Uterus (tissue), 2 donors: ENCODE data around the gene GET3.

ENCODE experiments used
- POLR2A ChIP-seq, 2 donors: fragments of 450-650 bp; IDR thresholded peaks; one replicate each; pipeline ENCODE4 v1.6.1; 2016; ENCODE audit warnings: antibody characterized with exemption in 2 of 2, mild to moderate bottlenecking in 1 of 2, moderate library complexity in 1 of 2
- TF ChIP-seq, protein P1 (sequence below), 4 experiments: fragments of 200-600 bp in 2 of 4; fragments of 450-650 bp in 2 of 4; sonication (generic) in 2 of 4; IDR thresholded peaks; one replicate each; pipeline ENCODE4 v1.5.1; 2016 to 2019; ENCODE audit warnings: antibody characterized with exemption in 4 of 4, mild to moderate bottlenecking in 2 of 4, moderate library complexity in 1 of 4

DNA sequence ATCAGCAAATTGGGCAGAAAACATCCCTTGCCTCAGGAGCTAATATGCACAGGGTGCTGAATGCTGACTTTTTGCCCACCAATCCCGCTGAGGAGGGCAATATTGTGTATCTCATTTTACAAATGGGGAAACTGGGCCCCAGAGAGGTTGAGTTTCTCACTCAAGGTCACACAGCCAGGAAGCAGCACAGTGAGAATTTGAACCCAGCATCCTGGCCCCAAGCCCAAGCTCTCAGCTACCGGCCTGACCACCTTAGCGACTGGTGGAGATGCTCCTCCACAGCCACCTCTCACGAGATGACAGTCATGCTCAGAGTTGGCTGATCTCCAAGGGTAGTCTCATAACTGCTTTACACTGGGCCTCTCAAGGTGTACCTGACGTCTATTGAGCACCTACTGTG, 44.3 kb upstream of the GET3 start:
- no peak for TF ChIP-seq POLR2A (IDR thresholded peaks at IDR 0.05)
- TF ChIP-seq, protein P1, sequence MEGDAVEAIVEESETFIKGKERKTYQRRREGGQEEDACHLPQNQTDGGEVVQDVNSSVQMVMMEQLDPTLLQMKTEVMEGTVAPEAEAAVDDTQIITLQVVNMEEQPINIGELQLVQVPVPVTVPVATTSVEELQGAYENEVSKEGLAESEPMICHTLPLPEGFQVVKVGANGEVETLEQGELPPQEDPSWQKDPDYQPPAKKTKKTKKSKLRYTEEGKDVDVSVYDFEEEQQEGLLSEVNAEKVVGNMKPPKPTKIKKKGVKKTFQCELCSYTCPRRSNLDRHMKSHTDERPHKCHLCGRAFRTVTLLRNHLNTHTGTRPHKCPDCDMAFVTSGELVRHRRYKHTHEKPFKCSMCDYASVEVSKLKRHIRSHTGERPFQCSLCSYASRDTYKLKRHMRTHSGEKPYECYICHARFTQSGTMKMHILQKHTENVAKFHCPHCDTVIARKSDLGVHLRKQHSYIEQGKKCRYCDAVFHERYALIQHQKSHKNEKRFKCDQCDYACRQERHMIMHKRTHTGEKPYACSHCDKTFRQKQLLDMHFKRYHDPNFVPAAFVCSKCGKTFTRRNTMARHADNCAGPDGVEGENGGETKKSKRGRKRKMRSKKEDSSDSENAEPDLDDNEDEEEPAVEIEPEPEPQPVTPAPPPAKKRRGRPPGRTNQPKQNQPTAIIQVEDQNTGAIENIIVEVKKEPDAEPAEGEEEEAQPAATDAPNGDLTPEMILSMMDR (IDR thresholded peaks at IDR 0.05) = no peak
